GM23338 (cell line): ENCODE results near the gene ZBTB20. TPM values are rescaled to one million over a fixed set of nuclear protein-coding genes. Genes with fewer than 3 reads are reported as not detected.

Experiments
- ATAC-seq: fragments of 200-7000 bp; cut with Tn5 transposase; 3 replicates; pipeline ENCODE4 v1.9.1; 2020
- DNase-seq: peaks from one replicate; pipeline ENCODE4 v3.0.0-alpha.2; 2015; ENCODE audit warnings: low spot score
- H2AFZ ChIP-seq: fragments of 200-600 bp; sonication (generic); 2 replicates; pipeline ENCODE4 v1.8.0; 2016; ENCODE audit warnings: antibody characterized with exemption, mild to moderate bottlenecking, moderate library complexity
- H3F3A ChIP-seq: fragments of 200-600 bp; sonication (generic); replicated peaks from 2 replicates; pipeline ENCODE4 v1.8.0; 2017; ENCODE audit warnings: antibody characterized with exemption, mixed run types, low read depth
- H3K27ac ChIP-seq: fragments of 200-600 bp; sonication (generic); 2 replicates; pipeline ENCODE4 v1.6.1; 2016; ENCODE audit warnings: low read depth
- H3K27me3 ChIP-seq: fragments of 200-600 bp; sonication (generic); 2 replicates; pipeline ENCODE4 v1.8.0; 2016; ENCODE audit warnings: mild to moderate bottlenecking, mixed run types, moderate library complexity; ENCODE audit not compliant: insufficient read depth
- H3K36me3 ChIP-seq: fragments of 200-600 bp; sonication (generic); 2 replicates; pipeline ENCODE4 v1.8.0; 2016; ENCODE audit warnings: mild to moderate bottlenecking; ENCODE audit not compliant: insufficient read depth
- H3K4me1 ChIP-seq: fragments of 200-600 bp; sonication (generic); 2 replicates; pipeline ENCODE4 v1.8.0; 2016; ENCODE audit warnings: mild to moderate bottlenecking, moderate library complexity; ENCODE audit not compliant: insufficient read depth
- H3K4me2 ChIP-seq: fragments of 200-600 bp; sonication (generic); 2 replicates; pipeline ENCODE4 v1.7.1; 2017; ENCODE audit warnings: mixed run types
- H3K4me3 ChIP-seq: fragments of 200-600 bp; sonication (generic); 2 replicates; pipeline ENCODE4 v1.6.1; 2016; ENCODE audit warnings: mixed run types
- H3K79me2 ChIP-seq: fragments of 200-600 bp; sonication (generic); replicated peaks from 2 replicates; pipeline ENCODE4 v1.8.0; 2017; ENCODE audit warnings: mild to moderate bottlenecking; ENCODE audit not compliant: insufficient read depth
- H3K9me2 ChIP-seq: fragments of 200-600 bp; sonication (generic); 2 replicates; pipeline ENCODE4 v1.8.0; 2017; ENCODE audit not compliant: insufficient read depth
- H4K20me1 ChIP-seq: fragments of 200-600 bp; sonication (generic); replicated peaks from 2 replicates; pipeline ENCODE4 v1.8.0; 2017; ENCODE audit warnings: mild to moderate bottlenecking; ENCODE audit not compliant: insufficient read depth
- H3K27ac Mint-ChIP-seq: 2 replicates; pipeline ENCODE4 v1.8.0; 2020; ENCODE audit warnings: inconsistent platforms, mild to moderate bottlenecking, moderate library complexity, mixed read lengths
- H3K27me3 Mint-ChIP-seq: 3 replicates; pipeline ENCODE4 v1.8.0; 2022; ENCODE audit warnings: low read depth, mild to moderate bottlenecking, moderate library complexity, mixed read lengths, inconsistent platforms; ENCODE audit not compliant: insufficient read depth, poor library complexity
- H3K36me3 Mint-ChIP-seq: 3 replicates; pipeline ENCODE4 v1.8.0; 2021; ENCODE audit warnings: low read depth, mild to moderate bottlenecking, inconsistent platforms, moderate library complexity, mixed read lengths
- H3K4me1 Mint-ChIP-seq: 3 replicates; pipeline ENCODE4 v1.8.0; 2020; ENCODE audit warnings: mild to moderate bottlenecking, inconsistent platforms, mixed read lengths
- H3K4me3 Mint-ChIP-seq: 3 replicates; pipeline ENCODE4 v1.8.0; 2021; ENCODE audit warnings: moderate library complexity, mild to moderate bottlenecking, inconsistent platforms, mixed read lengths
- H3K9me3 Mint-ChIP-seq: 3 replicates; pipeline ENCODE4 v1.8.0; 2020; ENCODE audit warnings: moderate library complexity, mild to moderate bottlenecking, inconsistent platforms, mixed read lengths
- CREB1 ChIP-seq: fragments of 250-450 bp; sonication (Bioruptor Pico); IDR thresholded peaks from 2 replicates; pipeline ENCODE4 v1.5.0; 2020; ENCODE audit warnings: low read depth, mild to moderate bottlenecking, moderate library complexity
- JUNB ChIP-seq: IDR thresholded peaks from one replicate; pipeline ENCODE4 v1.6.1; 2016; ENCODE audit warnings: antibody characterized with exemption; ENCODE audit not compliant: unreplicated experiment
- NANOG ChIP-seq: IDR thresholded peaks from 2 replicates; pipeline ENCODE4 v1.6.1; 2016; ENCODE audit warnings: antibody characterized with exemption, borderline replicate concordance
- POLR2AphosphoS5 ChIP-seq: IDR thresholded peaks from 2 replicates; pipeline ENCODE4 v1.6.1; 2016; ENCODE audit warnings: antibody characterized with exemption, low read depth
- STAT1 ChIP-seq: IDR thresholded peaks from one replicate; pipeline ENCODE4 v1.6.1; 2016; ENCODE audit warnings: antibody characterized with exemption; ENCODE audit not compliant: unreplicated experiment
- ZNF331 ChIP-seq: fragments of 250-450 bp; sonication (Bioruptor Pico); IDR thresholded peaks from 2 replicates; pipeline ENCODE4 v1.5.0; 2020; ENCODE audit warnings: low read depth, mild to moderate bottlenecking, moderate library complexity
- long read RNA-seq: library from polyadenylated mRNA; unstranded; transcript quantifications from one replicate; pipeline ENCODE4 v2.0.0, GENCODE V29; 2020; ENCODE audit not compliant: unreplicated experiment
- polyA plus RNA-seq: library from polyadenylated mRNA; unstranded; fragments of >200 nt; fragmentation: Nextera tagmentation; extraction: Ambion mirVana; gene quantifications from 2 replicates; pipeline ENCODE4 v1.2.1, GENCODE V29; 2016
- total RNA-seq: library from RNA; depleted of rRNA; stranded (reverse); fragments of >200 nt; shearing (Covaris generic); gene quantifications from 2 replicates; pipeline ENCODE4 v1.2.3, GENCODE V29; 2014; rRNA removed
- TF ChIP-seq, protein P1 (sequence below), 2 experiments: fragments of 200-600 bp in 1 of 2; sonication (generic) in 1 of 2; conservative IDR thresholded peaks; 2 replicates each; pipeline versions ENCODE4 v1.5.1 to v1.6.1; 2016 to 2017; ENCODE audit warnings: antibody characterized with exemption in 2 of 2, low read depth in 2 of 2, mild to moderate bottlenecking in 2 of 2, moderate library complexity in 1 of 2
- TF ChIP-seq, protein P2 (sequence below): IDR thresholded peaks from one replicate; pipeline ENCODE4 v1.6.1; 2018; ENCODE audit warnings: antibody characterized with exemption; ENCODE audit not compliant: unreplicated experiment
- TF ChIP-seq, protein P3 (sequence below): IDR thresholded peaks from 2 replicates; pipeline ENCODE4 v1.6.1; 2016; ENCODE audit warnings: antibody characterized with exemption

Gene ZBTB20
- total RNA-seq = 2.6 and 3.3 TPM in 2 replicates
- polyA plus RNA-seq = 1.0 and 2.0 TPM in 2 replicates
- long read RNA-seq, partial matches to known transcripts = 0 of 2 reads
- long read RNA-seq, other reads (novel, unspliced or antisense) = 2 of 2 reads

DNA sequence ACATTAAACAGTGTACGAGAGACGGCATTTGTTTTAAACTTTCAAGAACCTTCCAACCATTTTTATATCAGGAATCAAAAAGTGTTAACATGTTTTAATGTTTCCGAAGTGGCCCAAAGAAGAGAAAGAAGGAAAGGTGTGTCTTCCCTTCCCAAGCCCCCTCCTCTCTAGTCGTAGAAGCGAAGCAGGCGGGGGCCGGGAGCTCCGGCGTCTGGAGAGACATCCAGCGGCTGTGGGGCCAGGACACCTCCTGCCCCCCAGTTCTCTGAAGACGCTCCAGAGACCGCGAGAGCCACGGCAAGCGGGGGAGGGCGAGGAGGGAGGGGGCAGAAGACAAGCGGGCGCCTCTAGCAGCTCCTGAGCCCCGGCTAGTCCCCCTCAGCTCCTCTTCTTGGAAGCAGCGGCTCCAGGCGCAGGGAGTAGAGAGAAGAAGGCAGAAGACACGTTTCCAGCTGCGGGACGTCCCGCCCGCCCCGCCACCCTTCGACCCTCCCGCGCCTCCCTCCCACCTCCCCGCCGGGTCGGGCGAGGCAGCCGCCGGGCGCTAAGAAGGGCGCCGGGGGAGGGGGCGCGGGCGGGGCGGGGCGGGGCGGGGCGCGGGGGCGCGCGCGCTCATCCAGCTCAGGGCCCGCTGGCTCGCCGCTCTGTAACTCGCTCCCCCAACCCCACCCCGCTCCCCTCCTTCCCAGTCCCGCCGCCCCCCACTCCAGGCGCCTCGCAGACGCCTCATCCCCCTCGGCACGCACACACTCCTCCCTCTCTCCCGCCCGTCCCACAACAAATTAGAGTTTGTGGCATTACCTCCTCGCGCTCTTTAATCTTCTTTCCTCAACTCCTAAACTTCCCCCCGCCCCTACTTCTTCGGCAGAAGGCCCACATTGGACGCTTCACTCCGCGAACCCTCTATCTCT is at the start of gene ZBTB20:
Gene ZBTB20 (minus strand): TSS at position 871 of the 911 bp plus-strand sequence.
- TF ChIP-seq CREB1 (CRISPR knock-in tag) (0 out of 2 replicates have a peak, but pooled peaks have one; percentile 11), POLR2AphosphoS5 (peak; percentile 58), STAT1 (no peak)
- TF ChIP-seq, protein P1, sequence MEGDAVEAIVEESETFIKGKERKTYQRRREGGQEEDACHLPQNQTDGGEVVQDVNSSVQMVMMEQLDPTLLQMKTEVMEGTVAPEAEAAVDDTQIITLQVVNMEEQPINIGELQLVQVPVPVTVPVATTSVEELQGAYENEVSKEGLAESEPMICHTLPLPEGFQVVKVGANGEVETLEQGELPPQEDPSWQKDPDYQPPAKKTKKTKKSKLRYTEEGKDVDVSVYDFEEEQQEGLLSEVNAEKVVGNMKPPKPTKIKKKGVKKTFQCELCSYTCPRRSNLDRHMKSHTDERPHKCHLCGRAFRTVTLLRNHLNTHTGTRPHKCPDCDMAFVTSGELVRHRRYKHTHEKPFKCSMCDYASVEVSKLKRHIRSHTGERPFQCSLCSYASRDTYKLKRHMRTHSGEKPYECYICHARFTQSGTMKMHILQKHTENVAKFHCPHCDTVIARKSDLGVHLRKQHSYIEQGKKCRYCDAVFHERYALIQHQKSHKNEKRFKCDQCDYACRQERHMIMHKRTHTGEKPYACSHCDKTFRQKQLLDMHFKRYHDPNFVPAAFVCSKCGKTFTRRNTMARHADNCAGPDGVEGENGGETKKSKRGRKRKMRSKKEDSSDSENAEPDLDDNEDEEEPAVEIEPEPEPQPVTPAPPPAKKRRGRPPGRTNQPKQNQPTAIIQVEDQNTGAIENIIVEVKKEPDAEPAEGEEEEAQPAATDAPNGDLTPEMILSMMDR (conservative IDR thresholded peaks at IDR 0.05; ENCODE audit: low read depth in 2 of 2) = no peak
- H3K27me3 Mint-ChIP-seq = peaks cover 6% of the 10 kb centered on the region
- H3K4me1 Mint-ChIP-seq = peaks cover 8% of the 10 kb centered on the region
- Histone ChIP-seq H3K4me3 (peak within 1 kb of the TSS; percentile 77), H3K27me3 (no peaks in the 10 kb centered on the region), H4K20me1 (no peaks in the 10 kb centered on the region), H3K4me1 (peaks cover 8% of the 10 kb centered on the region), H3K36me3 (no peaks in the 10 kb centered on the region), H2AFZ (peak within 1 kb of the TSS; percentile 87), H3F3A (no peaks in the 10 kb centered on the region), H3K27ac (peak within 1 kb of the TSS; percentile 41), H3K9me2 (no peaks in the 10 kb centered on the region), H3K79me2 (peaks cover 6% of the 10 kb centered on the region; the same call in 1 of the 2 replicates), H3K4me2 (peak within 1 kb of the TSS; percentile 91)
- DNase-seq = peak; percentile 77
- no peaks in the 10 kb centered on the region for H3K9me3 Mint-ChIP-seq
- peak; percentile 18 for ATAC-seq
- peak within 1 kb of the TSS; percentile 96 for H3K4me3 Mint-ChIP-seq
- H3K27ac Mint-ChIP-seq = peak within 1 kb of the TSS; percentile 96
- no peaks in the 10 kb centered on the region for H3K36me3 Mint-ChIP-seq

DNA sequence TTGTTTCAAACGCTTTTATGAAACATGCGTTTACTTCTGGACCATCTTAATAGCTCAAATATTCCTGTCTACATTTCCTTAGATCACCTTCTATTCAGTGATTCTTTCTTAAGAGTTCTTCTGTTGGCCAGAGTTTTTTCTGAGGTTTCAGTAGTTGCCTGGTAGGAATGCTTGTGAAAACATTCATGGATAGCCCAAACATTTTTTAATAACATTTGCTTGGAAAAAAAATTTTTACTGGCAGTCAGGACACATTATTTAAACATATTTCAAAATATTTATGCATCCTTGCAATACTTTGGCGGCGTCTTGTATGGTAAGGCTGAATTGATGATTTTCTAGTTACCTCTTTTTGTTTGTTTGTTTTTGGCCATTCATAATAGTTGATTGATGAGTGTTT is 47.4 kb upstream of the ZBTB20 start:
- Histone ChIP-seq H3K27me3 (no peaks in the 10 kb centered on the region), H3K36me3 (no peaks in the 10 kb centered on the region), H3K79me2 (no peaks in the 10 kb centered on the region), H3K4me3 (no peak overlapping the region), H2AFZ (no peak overlapping the region), H3F3A (no peaks in the 10 kb centered on the region), H3K27ac (no peak overlapping the region), H3K4me1 (no peaks in the 10 kb centered on the region), H3K9me2 (no peaks in the 10 kb centered on the region; the same call in 1 of the 2 replicates), H3K4me2 (no peak overlapping the region), H4K20me1 (no peaks in the 10 kb centered on the region)
- H3K27me3 Mint-ChIP-seq = no peaks in the 10 kb centered on the region
- no peak overlapping the region for H3K4me3 Mint-ChIP-seq
- H3K36me3 Mint-ChIP-seq = peaks cover 3% of the 10 kb centered on the region; the same call in 2 of the 3 replicates
- ATAC-seq (no peak), DNase-seq (no peak)
- H3K9me3 Mint-ChIP-seq = peaks cover 11% of the 10 kb centered on the region
- TF ChIP-seq POLR2AphosphoS5 = no peak
- no peak for TF ChIP-seq JUNB
- TF ChIP-seq CREB1 (CRISPR knock-in tag) = no peak
- no peak for TF ChIP-seq ZNF331
- no peak for TF ChIP-seq NANOG
- TF ChIP-seq, protein P2, sequence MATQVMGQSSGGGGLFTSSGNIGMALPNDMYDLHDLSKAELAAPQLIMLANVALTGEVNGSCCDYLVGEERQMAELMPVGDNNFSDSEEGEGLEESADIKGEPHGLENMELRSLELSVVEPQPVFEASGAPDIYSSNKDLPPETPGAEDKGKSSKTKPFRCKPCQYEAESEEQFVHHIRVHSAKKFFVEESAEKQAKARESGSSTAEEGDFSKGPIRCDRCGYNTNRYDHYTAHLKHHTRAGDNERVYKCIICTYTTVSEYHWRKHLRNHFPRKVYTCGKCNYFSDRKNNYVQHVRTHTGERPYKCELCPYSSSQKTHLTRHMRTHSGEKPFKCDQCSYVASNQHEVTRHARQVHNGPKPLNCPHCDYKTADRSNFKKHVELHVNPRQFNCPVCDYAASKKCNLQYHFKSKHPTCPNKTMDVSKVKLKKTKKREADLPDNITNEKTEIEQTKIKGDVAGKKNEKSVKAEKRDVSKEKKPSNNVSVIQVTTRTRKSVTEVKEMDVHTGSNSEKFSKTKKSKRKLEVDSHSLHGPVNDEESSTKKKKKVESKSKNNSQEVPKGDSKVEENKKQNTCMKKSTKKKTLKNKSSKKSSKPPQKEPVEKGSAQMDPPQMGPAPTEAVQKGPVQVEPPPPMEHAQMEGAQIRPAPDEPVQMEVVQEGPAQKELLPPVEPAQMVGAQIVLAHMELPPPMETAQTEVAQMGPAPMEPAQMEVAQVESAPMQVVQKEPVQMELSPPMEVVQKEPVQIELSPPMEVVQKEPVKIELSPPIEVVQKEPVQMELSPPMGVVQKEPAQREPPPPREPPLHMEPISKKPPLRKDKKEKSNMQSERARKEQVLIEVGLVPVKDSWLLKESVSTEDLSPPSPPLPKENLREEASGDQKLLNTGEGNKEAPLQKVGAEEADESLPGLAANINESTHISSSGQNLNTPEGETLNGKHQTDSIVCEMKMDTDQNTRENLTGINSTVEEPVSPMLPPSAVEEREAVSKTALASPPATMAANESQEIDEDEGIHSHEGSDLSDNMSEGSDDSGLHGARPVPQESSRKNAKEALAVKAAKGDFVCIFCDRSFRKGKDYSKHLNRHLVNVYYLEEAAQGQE = no peak
- TF ChIP-seq, protein P3, sequence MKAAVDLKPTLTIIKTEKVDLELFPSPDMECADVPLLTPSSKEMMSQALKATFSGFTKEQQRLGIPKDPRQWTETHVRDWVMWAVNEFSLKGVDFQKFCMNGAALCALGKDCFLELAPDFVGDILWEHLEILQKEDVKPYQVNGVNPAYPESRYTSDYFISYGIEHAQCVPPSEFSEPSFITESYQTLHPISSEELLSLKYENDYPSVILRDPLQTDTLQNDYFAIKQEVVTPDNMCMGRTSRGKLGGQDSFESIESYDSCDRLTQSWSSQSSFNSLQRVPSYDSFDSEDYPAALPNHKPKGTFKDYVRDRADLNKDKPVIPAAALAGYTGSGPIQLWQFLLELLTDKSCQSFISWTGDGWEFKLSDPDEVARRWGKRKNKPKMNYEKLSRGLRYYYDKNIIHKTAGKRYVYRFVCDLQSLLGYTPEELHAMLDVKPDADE = no peak
- H3K4me1 Mint-ChIP-seq = no peaks in the 10 kb centered on the region
- H3K27ac Mint-ChIP-seq = no peak overlapping the region
